HFF-Myc (cell line): ENCODE results near the gene UBFD1.
"Not testable (repeated sequence)": the region's sequence is repeated elsewhere in the genome, so short reads cannot be mapped to it uniquely, and the experiment has no call there.

Experiments used
- DNase-seq: peaks from one replicate; pipeline ENCODE4 v3.0.0-alpha.2; 2011; ENCODE audit warnings: low read depth; ENCODE audit errors: extremely low read depth
- H3K4me3 ChIP-seq: replicated peaks from 2 replicates; pipeline ENCODE4 v1.5.1; 2011; ENCODE audit warnings: low read depth, mild to moderate bottlenecking, control low read depth, low read length
- TF ChIP-seq, protein P1 (sequence below): IDR thresholded peaks from 2 replicates; pipeline ENCODE4 v1.5.1; 2012; ENCODE audit warnings: mild to moderate bottlenecking, low read depth, low read length, control low read depth; ENCODE audit errors: missing control alignments

UBFD1 gene

DNA sequence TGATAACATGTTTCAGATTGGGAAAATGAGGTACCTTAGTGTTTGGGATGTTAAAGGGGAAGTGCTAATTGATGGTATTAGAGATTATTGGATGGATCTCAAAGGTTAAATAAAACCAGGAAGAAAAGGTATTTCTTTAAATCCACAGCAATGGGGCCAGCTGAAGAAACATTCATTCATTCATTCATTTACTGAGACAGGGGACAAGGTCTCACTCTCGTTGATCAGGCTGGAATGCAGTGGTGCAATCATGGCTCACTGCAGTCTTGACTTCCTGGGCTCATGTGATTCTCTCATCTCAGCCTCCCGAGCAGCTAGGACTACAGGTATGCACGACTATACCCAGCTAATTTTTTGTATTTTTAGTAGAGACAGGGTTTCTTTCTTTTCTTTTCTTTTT is 20.1 kb upstream of the UBFD1 start:
- TF ChIP-seq, protein P1, sequence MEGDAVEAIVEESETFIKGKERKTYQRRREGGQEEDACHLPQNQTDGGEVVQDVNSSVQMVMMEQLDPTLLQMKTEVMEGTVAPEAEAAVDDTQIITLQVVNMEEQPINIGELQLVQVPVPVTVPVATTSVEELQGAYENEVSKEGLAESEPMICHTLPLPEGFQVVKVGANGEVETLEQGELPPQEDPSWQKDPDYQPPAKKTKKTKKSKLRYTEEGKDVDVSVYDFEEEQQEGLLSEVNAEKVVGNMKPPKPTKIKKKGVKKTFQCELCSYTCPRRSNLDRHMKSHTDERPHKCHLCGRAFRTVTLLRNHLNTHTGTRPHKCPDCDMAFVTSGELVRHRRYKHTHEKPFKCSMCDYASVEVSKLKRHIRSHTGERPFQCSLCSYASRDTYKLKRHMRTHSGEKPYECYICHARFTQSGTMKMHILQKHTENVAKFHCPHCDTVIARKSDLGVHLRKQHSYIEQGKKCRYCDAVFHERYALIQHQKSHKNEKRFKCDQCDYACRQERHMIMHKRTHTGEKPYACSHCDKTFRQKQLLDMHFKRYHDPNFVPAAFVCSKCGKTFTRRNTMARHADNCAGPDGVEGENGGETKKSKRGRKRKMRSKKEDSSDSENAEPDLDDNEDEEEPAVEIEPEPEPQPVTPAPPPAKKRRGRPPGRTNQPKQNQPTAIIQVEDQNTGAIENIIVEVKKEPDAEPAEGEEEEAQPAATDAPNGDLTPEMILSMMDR: no peak
- no peak overlapping the region for H3K4me3 ChIP-seq
- no peak for DNase-seq

DNA sequence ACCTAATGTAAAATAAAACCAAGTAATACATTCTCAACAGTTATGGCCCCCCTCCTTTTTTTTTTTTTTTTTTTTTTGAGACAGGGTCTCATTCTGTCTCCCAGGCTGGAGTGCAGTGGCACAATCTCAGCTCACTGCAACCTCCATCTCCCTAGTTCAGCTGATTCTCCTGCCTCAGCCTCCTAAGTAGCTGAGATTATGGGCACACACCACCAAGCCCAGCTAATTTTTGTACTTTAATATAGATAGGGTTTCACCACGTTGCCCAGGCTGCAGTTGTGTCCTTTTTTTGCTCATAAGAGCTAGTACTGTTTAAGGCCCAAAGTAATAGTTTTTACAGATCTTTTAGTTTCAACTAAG is 18.6 kb upstream of the UBFD1 start:
- TF ChIP-seq, protein P1: no peak
- no peak for DNase-seq
- no peak overlapping the region for H3K4me3 ChIP-seq

DNA sequence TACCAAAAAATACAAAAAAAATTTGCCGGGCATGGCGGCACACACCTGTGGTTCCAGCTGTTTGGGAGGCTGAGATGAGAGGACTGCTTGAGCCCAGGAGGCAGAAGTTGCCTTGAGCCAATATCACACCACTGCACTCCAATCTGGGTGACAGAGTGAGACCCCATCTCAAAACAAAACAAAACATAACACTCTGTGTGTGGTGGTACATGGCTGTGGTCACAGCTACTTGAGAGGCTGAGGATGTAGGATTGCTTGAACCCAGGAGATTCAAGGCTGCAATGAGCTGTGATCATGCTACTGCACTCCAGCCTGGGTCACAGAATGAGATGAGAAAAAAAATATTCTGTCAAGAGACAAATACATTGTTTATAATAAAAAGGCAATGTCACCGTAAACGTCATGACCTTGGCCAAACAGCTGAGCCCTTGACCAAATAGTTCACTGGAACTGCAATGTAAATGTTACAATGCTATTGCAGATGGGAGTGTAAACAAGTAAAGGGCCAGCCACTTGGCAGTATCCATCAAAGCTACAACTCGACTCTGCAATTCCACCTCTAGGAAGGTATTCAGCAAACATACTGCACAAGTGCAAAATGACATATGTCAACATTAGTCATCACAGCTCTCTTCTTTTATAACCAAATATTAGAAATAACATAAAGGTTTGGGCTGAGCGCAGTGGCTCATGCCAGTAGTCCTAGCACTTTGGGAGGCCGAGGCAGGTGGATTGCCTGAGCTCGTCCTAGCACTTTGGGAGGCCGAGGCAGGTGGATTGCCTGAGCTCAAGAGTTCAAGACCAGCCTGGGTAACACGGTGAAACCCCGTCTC is 17.3 kb upstream of the UBFD1 start:
- DNase-seq: no peak
- H3K4me3 ChIP-seq: no peak overlapping the region
- TF ChIP-seq, protein P1: no peak

DNA sequence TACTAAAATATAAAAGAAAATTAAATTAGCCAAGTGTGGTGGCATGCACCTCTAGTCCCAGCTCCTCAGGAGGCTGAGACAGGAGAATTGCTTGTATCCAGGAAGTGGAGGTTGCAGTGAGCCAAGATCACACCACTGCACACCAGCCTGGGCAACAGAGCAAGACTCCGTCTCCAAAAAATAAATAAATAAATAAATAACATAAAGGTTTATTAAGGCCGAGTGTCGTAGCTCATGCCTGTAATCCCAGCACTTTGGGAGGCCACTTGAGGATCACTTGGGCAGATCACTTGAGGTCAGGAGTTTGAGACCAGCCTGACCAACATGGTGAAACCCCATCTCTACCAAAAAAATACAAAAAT is 16.7 kb upstream of the UBFD1 start:
- DNase-seq, H3K4me3 ChIP-seq: not testable (repeated sequence)

DNA sequence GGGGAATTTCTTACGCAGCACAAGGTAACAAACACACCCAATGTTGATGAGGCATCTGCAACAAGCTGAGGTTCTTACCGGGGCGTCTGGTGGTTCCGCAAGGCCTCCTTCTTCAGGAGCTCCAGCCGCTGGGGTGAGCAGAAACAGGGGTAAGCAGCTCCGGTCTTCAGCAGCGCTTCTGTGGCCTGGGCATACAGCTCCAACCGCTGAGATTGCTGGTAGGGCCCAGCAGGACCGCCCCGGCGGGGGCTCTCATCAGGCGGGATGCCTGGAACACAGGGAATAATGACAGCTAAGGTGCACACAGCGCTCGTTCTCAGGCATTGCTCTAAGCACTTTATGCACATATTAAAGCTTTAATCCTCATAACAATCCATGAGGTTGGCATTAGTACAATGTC is 13.1 kb upstream of the UBFD1 start:
- TF ChIP-seq, protein P1: no peak
- H3K4me3 ChIP-seq: no peak overlapping the region
- no peak for DNase-seq

DNA sequence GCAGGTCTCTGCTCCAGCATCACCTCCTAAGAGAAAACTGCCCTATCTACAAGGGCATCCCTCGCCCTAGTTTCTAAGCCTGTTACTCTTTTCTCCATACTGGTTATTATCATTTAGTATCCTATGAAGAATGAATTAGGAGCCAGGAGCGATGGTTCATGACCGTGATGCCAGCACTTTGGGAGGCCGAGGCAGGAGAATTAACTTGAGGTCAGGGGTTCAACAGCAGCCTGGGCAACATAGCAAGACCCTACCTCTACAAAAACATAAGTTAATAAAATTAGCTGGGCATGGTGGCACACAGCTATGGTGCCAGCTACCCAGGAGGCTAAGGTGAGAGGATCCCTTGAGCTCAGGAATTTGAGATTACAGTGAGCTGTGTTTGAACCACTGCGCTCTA is 7.6 kb upstream of the UBFD1 start:
- TF ChIP-seq, protein P1: no peak
- no peak for DNase-seq

DNA sequence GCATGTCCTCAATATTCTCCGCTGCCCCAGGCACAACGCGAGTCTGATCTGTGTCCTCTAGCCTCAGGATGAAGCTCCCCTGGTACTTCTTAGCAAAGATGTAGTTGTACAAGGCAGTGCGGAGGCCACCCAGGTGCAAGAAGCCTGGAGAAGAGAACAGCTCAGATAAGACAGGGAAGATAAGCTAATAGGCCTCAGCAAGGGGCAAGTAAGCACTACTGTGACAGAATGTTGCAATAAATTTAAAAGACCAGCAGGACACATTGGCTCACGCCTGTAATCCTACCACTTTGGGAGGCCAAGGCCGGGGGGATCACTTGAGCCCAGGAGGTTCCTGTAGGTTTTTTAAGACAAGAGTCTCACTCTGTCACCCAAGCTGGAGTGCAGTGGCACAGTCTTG is 5.4 kb upstream of the UBFD1 start:
- TF ChIP-seq, protein P1: no peak
- no peak for DNase-seq
- H3K4me3 ChIP-seq: no peak overlapping the region

More for the DNA sequence above, 7.6 kb upstream of the UBFD1 start:
- H3K4me3 ChIP-seq: no peak overlapping the region
